Right lobe of liver (tissue), 6 donors: ENCODE results near the gene LECT2. TPM values are rescaled to one million over a fixed set of nuclear protein-coding genes. Genes with fewer than 3 reads are reported as not detected.
A peak's percentile ranks its signal among the peaks of the same experiment; 100 is the strongest.

Experiments
- ATAC-seq, 4 donors: fragments of 200-7000 bp; cut with Tn5 transposase; one replicate each; pipeline ENCODE4 v1.9.1; 2020; ENCODE audit warnings: mild to moderate bottlenecking in 4 of 4, moderate library complexity in 4 of 4
- DNase-seq, 3 donors: peaks; one replicate each; pipeline ENCODE4 v3.0.0-alpha.2; 2020
- H3K27ac ChIP-seq, 3 donors: fragments of 200-600 bp; one replicate each; pipeline ENCODE4 v1.8.0; 2022
- H3K27me3 ChIP-seq, 2 donors: fragments of 200-600 bp; one replicate each; pipeline ENCODE4 v1.8.0; 2022
- H3K36me3 ChIP-seq, 4 donors: fragments of 200-600 bp; sonication (generic) in 1 of 4; one replicate each; pipeline versions ENCODE4 v1.5.1 to v1.8.0; 2017 to 2022; ENCODE audit warnings: control low read depth in 1 of 4
- H3K4me1 ChIP-seq, 4 donors: fragments of 200-600 bp; sonication (generic) in 1 of 4; one replicate each; pipeline versions ENCODE4 v1.5.1 to v1.8.0; 2017 to 2022; ENCODE audit warnings: control low read depth in 1 of 4
- H3K4me3 ChIP-seq, 3 donors: fragments of 200-600 bp; one replicate each; pipeline ENCODE4 v1.8.0; 2022
- H3K9me3 ChIP-seq, 4 donors: fragments of 200-600 bp; sonication (generic) in 1 of 4; one replicate each; pipeline versions ENCODE4 v1.5.1 to v1.8.0; 2017 to 2022; ENCODE audit warnings: control low read depth in 1 of 4
- POLR2A ChIP-seq: fragments of 450-650 bp; IDR thresholded peaks from one replicate; pipeline ENCODE4 v1.6.1; 2017; ENCODE audit warnings: antibody characterized with exemption, mild to moderate bottlenecking
- WGBS: methylation state at CpG from one replicate; pipeline ENCODE4 v1.1.6; 2018; ENCODE audit warnings: low coverage, low lambda C conversion rate; ENCODE audit not compliant: insufficient coverage; ENCODE audit errors: missing lambda C conversion rate; 5-methylcytosine and 5-hydroxymethylcytosine counted together
- intact Hi-C, 2 donors: fragments of 100-400 bp; cut with DNase I; formaldehyde crosslinking; loops; one replicate each; pipeline versions ENCODE4 v1.11.2 to v1.14.1; 2022
- total RNA-seq, 6 experiments: library from RNA; depleted of rRNA in 2 of 6; stranded (reverse); fragments of >200 nt in 2 of 6; fragmentation: NEBNext Ultra II Directional in 3 of 6; extraction: Animal tissue kit (Norgen Biotek cat#: 25700) in 3 of 6; gene quantifications; one replicate each; pipeline versions ENCODE4 v1.1.0 to v1.2.4, GENCODE V29; 2016 to 2023
- TF ChIP-seq, protein P1 (sequence below), 4 donors: fragments of 200-600 bp in 3 of 4; fragments of 450-650 bp in 1 of 4; IDR thresholded peaks; one replicate each; pipeline versions ENCODE4 v1.5.1 to v1.8.0; 2016 to 2022; ENCODE audit warnings: antibody characterized with exemption in 4 of 4, mild to moderate bottlenecking in 2 of 4
- donor health status: DM: no; HTN: yes; CAD: no.
- donor health status: DM: no; HTN: no; CAD: no.
- donor health status: DM: no; HTN: no; CAD: no.
- donor health status: DM: no; HTN: yes; CAD: no.
- donor health status: DM: no; HTN: yes; CAD: no.

The LECT2 gene
- total RNA-seq, 6 experiments from 2014 or later = 6.0 to 66.7 (median 43.7) TPM

DNA sequence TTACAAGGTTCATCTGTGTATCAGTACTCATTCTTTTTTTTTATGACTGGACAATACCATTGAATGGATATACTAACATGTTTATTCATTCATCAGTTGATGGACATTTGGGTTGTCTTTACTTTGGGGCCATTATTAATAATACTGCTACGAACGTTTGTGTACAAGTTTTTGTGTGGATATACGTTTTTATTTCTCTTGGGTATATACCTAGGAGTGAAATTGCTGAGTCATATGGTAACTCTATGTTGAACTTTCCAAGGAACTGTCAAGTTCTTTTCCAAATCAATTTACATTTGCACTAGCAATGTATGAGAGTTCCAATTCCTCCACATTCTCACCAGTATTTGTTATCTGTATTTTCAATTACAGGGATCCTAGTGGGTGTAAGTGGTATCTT is 12.0 kb upstream of the LECT2 start:
- TF ChIP-seq, protein P1, sequence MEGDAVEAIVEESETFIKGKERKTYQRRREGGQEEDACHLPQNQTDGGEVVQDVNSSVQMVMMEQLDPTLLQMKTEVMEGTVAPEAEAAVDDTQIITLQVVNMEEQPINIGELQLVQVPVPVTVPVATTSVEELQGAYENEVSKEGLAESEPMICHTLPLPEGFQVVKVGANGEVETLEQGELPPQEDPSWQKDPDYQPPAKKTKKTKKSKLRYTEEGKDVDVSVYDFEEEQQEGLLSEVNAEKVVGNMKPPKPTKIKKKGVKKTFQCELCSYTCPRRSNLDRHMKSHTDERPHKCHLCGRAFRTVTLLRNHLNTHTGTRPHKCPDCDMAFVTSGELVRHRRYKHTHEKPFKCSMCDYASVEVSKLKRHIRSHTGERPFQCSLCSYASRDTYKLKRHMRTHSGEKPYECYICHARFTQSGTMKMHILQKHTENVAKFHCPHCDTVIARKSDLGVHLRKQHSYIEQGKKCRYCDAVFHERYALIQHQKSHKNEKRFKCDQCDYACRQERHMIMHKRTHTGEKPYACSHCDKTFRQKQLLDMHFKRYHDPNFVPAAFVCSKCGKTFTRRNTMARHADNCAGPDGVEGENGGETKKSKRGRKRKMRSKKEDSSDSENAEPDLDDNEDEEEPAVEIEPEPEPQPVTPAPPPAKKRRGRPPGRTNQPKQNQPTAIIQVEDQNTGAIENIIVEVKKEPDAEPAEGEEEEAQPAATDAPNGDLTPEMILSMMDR (IDR thresholded peaks at IDR 0.05) = no peak
- no peak for TF ChIP-seq POLR2A
- Histone ChIP-seq H3K36me3 (no peaks in the 10 kb centered on the region), H3K4me3 (no peak overlapping the region), H3K9me3 (no peaks in the 10 kb centered on the region), H3K27ac (no peak overlapping the region), H3K4me1 (no peaks in the 10 kb centered on the region), H3K27me3 (no peaks in the 10 kb centered on the region)
- WGBS = 83% methylated on average over 3 of the region's 3 CpGs
- DNase-seq (no peak), ATAC-seq (no peak)
- intact Hi-C loops = no loop called here

DNA sequence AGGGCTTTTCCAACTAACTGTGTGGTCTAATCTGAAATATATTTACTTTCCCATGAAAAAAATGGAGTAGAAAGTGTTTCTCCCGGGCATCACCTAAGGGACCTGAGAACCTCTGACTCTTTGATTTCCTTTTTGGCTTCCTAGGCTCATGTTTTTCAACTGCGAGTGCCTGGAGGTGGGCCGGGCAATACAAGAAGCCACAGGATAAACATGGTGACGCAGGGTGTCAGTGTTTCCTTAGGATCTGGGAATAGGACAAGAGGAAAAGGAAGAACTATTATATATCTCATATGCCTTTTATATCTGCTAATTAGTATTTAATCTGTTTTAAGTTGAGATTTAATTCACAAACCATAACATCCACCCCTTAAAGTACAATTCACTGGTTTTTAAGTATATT is 11.4 kb upstream of the LECT2 start:
- WGBS = 66% methylated on average over 4 of the region's 4 CpGs
- H3K4me1 ChIP-seq = no peaks in the 10 kb centered on the region
- no peak for DNase-seq
- no peaks in the 10 kb centered on the region for H3K9me3 ChIP-seq
- TF ChIP-seq, protein P1 (IDR thresholded peaks at IDR 0.05) = no peak
- TF ChIP-seq POLR2A = no peak
- intact Hi-C loops = no loop called here
- no peak overlapping the region for H3K27ac ChIP-seq
- H3K4me3 ChIP-seq = no peak overlapping the region
- H3K27me3 ChIP-seq = no peaks in the 10 kb centered on the region
- ATAC-seq = peak in 1 of 4 donors; percentile 25
- H3K36me3 ChIP-seq = no peaks in the 10 kb centered on the region

DNA sequence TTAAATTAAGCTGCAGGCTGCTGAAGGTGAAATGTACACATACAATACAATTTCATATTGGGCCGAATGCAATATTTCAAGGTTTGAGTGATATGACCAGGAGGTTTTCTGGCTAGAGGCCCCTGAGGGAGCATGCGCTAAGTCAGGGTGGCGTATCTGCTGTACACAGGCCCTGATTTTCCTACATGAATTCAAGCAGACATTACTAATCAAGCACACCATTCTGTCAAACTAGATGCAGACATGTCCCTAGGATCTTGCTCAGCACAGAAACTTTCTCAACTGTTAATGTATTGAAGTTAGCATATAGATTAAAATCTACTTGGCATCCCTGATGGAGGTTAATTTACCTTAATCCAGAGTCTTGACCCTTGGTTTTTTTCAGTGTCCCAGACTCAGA is 10.7 kb upstream of the LECT2 start:
- no peak overlapping the region for H3K4me3 ChIP-seq
- no peak for DNase-seq
- no peaks in the 10 kb centered on the region for H3K36me3 ChIP-seq
- no peak for ATAC-seq
- H3K9me3 ChIP-seq = no peaks in the 10 kb centered on the region
- no peaks in the 10 kb centered on the region for H3K27me3 ChIP-seq
- TF ChIP-seq POLR2A = no peak
- TF ChIP-seq, protein P1 (IDR thresholded peaks at IDR 0.05) = no peak
- no peaks in the 10 kb centered on the region for H3K4me1 ChIP-seq
- intact Hi-C loops = no loop called here
- no peak overlapping the region for H3K27ac ChIP-seq
- WGBS = no CpG with 5 or more reads among the region's 3 CpGs

DNA sequence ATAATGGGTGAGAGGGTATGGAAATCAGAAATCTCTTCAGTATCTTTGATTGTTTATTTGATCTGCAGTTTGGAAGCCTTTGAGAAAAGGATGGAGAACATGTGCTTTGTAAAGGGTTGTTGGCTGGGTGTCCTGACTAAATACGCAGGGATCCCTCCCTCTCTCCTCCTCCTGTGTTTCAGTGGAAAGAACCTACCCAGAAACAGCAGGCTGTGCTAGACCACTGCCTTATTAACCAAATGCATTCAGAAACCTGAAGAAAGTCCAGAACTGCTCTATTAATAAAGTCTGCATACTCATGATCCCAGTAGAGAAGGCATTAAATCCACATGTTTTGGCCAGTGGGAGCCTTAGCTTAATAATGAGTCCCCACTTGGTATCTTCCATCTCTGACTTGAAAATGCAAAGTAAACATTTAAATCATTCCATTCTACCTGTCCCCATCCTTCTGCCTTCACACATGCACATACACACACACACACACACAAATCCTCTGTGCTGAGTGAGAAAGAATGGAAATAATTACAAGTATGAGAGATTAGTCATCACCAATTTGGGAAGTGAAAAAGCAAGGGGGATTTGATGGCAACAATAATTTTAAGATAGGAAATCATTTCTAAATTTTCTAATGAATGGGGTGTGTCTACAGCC is 10.0 kb upstream of the LECT2 start:
- DNase-seq = no peak
- intact Hi-C loops = no loop called here
- Histone ChIP-seq H3K4me1 (no peaks in the 10 kb centered on the region), H3K36me3 (no peaks in the 10 kb centered on the region), H3K4me3 (no peak overlapping the region), H3K27ac (no peak overlapping the region), H3K9me3 (no peaks in the 10 kb centered on the region), H3K27me3 (no peaks in the 10 kb centered on the region)
- ATAC-seq = no peak
- TF ChIP-seq POLR2A = no peak
- TF ChIP-seq, protein P1 (IDR thresholded peaks at IDR 0.05) = no peak
- WGBS = no CpG with 5 or more reads among the region's 1 CpG
